HL-60 (cell line): ENCODE data around the gene LRP8.
A peak's percentile ranks its signal among the peaks of the same experiment; 100 is the strongest.

Experiments
- DNase-seq, 2 experiments: peaks; one replicate each; pipeline ENCODE4 v3.0.0-alpha.2; 2010 to 2020; ENCODE audit warnings: low read depth in 1 of 2, low spot score in 1 of 2
- H3K27ac ChIP-seq: fragments of 250-450 bp; sonication (Bioruptor Pico); replicated peaks from 2 replicates; pipeline ENCODE4 v1.5.1; 2020; ENCODE audit warnings: mild to moderate bottlenecking, moderate library complexity
- H3K27me3 ChIP-seq: fragments of 250-450 bp; sonication (Bioruptor Pico); 2 replicates; pipeline ENCODE4 v1.5.1; 2021; ENCODE audit warnings: mild to moderate bottlenecking, moderate library complexity; ENCODE audit not compliant: insufficient read depth, poor library complexity, severe bottlenecking
- H3K4me3 ChIP-seq: replicated peaks from 2 replicates; pipeline ENCODE4 v1.5.1; 2011; ENCODE audit warnings: mild to moderate bottlenecking, control low read depth, low read length; ENCODE audit not compliant: insufficient read depth
- CTCF ChIP-seq: IDR thresholded peaks from one replicate; pipeline ENCODE4 v1.5.1; 2011; ENCODE audit warnings: low read length, control low read depth, inconsistent platforms; ENCODE audit not compliant: insufficient read depth
- GABPA ChIP-seq: IDR thresholded peaks from 2 replicates; pipeline ENCODE4 v1.6.1; 2012; ENCODE audit warnings: low read depth
- POLR2AphosphoS5 ChIP-seq: IDR thresholded peaks from 2 replicates; pipeline ENCODE4 v1.6.1; 2012; ENCODE audit warnings: low read depth
- REST ChIP-seq: IDR thresholded peaks from 2 replicates; pipeline ENCODE4 v1.6.1; 2012; ENCODE audit warnings: low read depth; ENCODE audit not compliant: insufficient replicate concordance
- SPI1 ChIP-seq: IDR thresholded peaks from 2 replicates; pipeline ENCODE4 v1.6.1; 2012; ENCODE audit warnings: low read depth, mild to moderate bottlenecking, borderline replicate concordance

Gene LRP8

DNA sequence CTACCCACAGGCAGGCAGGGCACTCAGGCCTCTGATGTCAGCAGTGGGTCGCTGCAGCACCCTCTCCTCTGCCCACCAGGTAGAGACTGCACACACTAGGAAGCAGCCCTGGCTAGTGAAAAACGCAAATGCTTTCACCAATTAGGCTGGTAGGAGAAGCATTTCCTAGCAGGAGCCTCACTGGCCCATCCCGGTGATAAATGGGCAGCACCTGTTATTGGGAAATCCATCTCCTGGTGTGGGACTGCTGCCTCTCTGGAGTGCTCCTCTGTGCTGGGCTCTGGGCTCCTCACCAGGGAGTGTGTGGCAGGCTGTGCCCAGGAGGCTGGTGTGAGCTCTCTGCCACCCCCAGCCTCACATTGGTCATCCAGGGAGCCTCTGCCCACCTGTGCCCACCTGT, 28.6 kb downstream of the LRP8 start:
- Histone ChIP-seq H3K4me3 (no peak overlapping the region), H3K27ac (no peak overlapping the region), H3K27me3 (no peaks in the 10 kb centered on the region)
- TF ChIP-seq POLR2AphosphoS5 (no peak), REST (no peak), GABPA (no peak), SPI1 (no peak), CTCF (no peak)
- no peak for DNase-seq

GRCh38 chr1:53298045-53298637, 29.7 kb downstream of the LRP8 start:
- H3K4me3 ChIP-seq = no peak overlapping the region
- no peaks in the 10 kb centered on the region for H3K27me3 ChIP-seq
- H3K27ac ChIP-seq = no peak overlapping the region
- no peak for DNase-seq
- TF ChIP-seq POLR2AphosphoS5 = no peak

GRCh38 chr1:53297195-53297594, 30.7 kb downstream of the LRP8 start:
- Histone ChIP-seq H3K27ac (no peak overlapping the region), H3K4me3 (no peak overlapping the region), H3K27me3 (no peaks in the 10 kb centered on the region)
- no peak for DNase-seq
- TF ChIP-seq REST (no peak), SPI1 (no peak), GABPA (no peak), POLR2AphosphoS5 (no peak), CTCF (no peak)

- TF ChIP-seq GABPA (no peak), POLR2AphosphoS5 (no peak), CTCF (no peak), REST (no peak), SPI1 (0 out of 2 replicates have a peak, but pooled peaks have one; percentile 4)
- no peak overlapping the region for H3K4me3 ChIP-seq
- no peak overlapping the region for H3K27ac ChIP-seq
- no peaks in the 10 kb centered on the region for H3K27me3 ChIP-seq
- DNase-seq = no peak
Observed at GRCh38 chr1:53296117-53296749, 31.6 kb downstream of the LRP8 start.
